Smooth muscle cell of the brain vasculature (primary cell): ENCODE measurements around the gene CPNE6.

ENCODE experiments used
- DNase-seq: peaks from one replicate; pipeline ENCODE4 v3.0.0-alpha.2; 2012; ENCODE audit warnings: low read depth, low spot score

CPNE6 gene

DNA sequence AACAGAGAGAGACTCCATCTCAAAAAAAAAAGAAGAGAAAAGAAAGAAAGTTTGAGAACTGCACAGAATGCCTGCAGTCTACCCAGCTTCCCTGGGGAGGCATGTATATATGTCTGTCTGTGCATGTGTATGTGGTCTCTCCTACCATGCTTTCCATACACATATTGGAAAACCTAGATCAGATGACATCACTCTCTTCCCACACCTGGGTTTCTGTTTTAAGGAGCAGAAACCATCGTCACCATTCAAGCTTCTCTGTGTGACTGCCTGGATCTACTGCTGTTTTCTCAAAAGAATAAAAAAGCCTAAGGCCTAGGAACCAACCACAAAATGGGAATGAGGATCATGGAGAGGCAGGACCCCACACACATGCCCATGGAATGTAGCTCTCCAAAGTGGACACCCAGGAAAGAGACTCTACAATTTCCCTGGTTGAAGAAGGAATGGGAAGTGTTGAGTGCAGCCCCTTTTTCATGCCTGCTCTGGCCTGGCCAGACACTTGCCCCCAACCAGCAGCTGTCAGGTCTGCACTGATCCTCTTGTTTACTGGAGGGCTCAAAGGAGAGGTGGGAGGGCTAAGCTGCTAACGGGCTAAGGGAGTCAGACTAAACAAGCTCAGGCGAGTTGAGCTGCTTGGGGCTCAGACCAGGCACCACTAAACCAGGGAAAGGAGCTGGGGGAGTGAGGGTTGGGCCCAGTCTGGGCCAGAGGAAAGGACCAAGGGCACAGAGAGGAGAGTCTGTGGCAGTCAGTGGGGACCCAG is 15.0 kb downstream of the CPNE6 start:
- no peak for DNase-seq

DNA sequence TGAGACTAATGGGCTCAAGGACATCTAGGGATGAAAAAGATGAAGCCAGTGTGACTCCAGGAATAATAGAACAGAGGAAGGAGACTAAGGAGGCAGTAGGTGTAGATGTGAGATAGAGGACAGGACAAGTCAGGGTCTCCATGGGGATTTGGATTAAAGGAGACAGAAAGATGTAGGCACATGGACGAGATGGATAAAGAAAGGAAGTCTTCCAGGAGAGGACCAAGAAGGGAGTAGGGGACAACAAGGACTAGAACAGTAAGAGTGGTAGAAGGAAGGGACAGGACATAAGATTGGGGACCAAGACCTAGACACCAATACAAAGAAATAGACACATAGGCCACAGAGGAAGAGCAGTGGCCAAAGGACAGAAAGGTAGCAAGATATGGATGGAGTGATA is 15.6 kb downstream of the CPNE6 start:
- DNase-seq: no peak

DNA sequence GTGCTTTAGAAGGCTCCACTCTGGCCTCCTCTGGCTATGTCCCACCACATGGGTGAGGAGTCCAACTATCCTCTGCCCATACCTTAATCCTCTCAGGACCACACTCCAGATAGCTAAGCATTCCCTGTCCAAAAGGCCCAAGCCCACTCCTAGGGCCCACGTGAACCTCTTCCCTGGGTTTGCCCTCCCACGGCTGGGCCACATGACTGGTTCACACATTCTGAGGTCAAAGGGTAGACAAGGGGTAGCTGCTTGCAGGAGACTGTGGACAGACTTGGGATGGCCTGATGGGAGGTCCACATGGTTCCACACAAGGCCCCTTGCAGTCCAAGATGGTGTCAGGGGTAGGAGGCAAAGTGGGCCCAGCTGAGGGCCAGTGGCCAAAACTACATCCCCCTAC is 16.7 kb downstream of the CPNE6 start:
- DNase-seq: no peak

DNA sequence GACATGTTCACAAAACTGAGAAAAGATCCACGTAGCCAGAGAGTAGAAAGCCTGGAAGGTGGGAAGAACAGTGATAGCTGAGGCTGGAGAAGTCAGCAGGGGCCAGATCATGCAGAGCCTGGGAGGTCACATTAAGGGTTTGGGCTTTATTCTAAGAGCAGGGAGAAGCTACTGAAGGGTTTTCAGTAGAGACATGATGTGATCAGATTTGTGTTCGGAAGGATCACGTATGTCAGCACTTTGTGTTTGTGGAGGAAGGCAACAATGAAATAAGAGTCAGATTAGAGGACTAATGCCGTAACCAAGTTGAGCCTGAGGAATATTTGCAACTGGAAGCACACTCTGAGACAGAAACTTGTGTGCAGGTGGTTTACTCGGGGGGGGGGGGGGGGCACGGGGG is 18.5 kb downstream of the CPNE6 start:
- no peak for DNase-seq

DNA sequence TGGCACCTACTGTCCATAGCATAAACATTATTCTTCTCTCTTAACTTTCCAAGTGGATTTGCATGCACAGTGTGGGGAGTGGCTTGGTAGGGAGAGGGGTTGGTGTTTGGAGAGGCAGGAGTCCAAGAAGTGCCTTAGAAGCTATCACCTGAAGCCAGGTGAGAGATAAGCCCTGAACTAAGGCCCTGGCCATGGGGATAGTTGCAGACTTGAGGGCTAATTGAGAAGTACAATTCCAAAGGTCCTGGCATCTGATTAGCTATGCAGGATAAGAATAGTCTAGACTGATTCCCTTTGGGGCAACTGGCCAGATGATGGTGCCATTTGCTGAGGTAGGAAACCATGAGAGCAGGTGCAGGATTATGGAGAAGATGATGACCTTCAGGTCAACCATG is 20.7 kb downstream of the CPNE6 start:
- DNase-seq: no peak

DNA sequence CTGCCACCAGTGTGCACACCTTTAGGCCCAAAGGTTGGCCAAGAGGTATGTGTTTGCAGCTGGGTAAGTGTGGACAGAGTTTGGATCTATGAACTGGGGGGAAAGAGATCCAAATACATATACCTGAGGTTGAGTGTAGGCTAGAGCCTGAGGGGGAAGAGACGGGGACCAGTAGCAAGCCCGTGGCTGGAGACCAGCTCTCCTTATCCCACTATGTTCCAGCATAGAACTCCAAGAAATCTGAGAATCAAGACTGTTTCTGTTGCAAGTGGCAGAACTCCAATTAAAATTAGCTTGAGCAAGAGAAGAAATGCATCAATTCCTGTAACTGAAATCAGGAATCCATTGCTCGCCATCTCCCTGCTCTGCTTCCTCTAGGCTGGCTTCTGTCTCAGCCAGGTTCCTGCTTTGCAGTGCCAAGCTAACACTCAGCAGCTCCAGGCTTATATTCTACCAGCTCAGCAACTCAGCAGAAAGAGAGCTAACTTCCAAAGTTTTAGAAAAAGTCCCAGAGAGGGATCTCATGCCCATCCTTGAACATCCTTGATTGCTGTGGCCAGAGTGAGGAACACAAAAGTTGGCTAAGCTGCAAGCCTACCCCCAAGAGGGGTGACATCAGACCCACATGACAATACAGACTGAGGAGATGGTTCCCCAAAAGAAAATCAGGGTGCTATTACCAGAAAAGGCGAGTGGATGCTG is 21.3 kb downstream of the CPNE6 start:
- DNase-seq: no peak

DNA sequence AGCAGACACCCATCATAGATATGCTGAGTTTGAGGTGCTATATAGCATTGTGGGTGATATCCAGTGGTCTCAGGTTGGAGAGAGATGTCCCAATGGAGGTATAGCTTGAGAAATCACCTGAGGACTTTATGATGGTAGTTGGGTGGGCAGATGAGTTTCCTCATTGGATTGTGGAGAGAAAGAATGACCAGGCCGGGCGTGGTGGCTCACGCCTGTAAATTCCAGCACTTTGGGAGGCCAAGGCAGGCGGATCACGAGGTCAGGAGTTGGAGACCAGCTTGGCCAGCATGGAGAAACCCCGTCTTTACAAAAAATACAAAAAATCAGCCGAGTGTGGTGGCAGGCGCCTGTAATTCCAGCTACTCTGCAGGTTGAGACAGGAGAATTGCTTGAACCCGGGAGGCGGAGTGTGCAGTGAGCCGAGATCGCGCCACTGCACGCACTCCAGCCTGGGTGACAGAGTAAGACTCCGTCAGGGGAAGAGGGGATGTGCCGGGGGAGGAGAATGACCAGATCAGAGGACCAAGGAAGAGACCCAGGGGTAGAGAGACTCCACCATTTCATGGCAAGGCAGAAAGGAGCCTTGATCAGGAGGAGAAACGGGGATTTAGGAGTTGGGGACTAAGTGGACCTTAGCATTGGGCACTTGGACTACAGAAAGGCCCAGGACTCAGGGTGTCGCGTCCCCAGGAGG is 22.0 kb downstream of the CPNE6 start:
- no peak for DNase-seq

DNA sequence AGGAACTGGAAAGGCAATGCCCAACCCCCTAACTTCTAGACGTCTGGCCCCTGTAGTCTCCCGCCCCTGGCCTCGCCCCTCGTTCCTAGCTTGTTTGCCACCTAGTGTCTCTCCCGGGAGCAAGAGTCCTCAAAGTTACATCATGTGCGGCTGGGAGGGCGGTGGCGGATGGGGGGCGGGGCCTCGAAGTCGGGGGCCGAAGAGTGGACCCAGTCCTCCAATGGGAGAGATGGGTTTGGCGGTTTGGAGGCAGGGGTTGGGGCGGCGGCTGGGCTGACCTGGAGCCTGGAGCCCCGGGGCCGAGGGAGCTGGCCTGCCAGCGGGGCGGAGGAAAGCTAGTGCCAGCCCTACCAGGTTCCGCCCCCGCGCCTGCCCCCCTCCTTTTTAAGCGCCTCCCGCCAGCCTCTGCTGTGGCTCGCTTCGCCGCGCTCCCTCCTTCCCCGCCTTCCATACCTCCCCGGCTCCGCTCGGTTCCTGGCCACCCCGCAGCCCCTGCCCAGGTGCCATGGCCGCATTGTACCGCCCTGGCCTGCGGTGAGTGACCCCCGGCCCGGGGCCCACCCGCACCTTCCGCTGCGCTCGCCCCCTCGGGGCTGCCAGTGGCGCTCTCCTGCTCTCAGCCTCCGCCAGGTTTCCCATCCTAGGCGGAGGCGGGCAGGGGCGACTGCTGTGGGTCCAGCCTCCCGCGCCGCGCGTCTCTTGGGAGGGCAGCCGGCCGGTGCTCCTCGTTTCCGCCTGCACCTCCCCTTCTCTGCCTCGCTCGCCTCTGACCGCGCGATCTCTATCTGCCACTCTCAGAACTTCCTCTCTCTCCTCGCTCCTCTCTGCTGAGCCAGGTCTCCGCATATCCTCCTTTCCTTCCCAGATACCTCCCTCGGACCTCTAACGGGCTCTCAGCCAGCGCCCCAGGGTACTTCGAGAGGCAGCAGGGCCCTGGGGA is 22.8 kb downstream of the CPNE6 start, which contains the start of gene PCK2:
TSS of gene PCK2 (plus strand) at position 411 of the 940 bp plus-strand sequence. CDS start at position 506, 95 bp downstream.
- DNase-seq: no peak

DNA sequence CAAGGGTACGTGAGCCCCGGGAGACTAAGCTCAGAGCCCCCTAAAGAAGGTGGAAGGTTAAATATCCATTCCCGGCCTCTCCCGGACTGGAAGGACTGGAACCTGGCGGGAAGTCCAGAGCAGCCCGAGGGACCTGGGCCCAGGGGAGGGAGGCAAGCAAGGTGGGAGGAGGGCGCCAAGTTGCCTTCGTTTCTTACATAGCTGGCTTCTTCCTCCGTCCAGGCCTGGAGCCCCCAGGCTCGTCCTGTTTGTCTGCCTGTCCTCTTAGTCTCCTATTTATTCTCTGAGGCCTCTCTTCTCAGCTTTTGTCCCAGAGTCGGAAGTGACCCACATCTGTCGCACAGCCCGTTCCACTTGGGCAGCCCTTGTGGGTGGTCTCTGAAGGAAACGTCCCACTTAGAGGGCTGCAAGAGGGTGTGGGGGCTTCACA is 23.5 kb downstream of the CPNE6 start:
- DNase-seq: no peak

DNA sequence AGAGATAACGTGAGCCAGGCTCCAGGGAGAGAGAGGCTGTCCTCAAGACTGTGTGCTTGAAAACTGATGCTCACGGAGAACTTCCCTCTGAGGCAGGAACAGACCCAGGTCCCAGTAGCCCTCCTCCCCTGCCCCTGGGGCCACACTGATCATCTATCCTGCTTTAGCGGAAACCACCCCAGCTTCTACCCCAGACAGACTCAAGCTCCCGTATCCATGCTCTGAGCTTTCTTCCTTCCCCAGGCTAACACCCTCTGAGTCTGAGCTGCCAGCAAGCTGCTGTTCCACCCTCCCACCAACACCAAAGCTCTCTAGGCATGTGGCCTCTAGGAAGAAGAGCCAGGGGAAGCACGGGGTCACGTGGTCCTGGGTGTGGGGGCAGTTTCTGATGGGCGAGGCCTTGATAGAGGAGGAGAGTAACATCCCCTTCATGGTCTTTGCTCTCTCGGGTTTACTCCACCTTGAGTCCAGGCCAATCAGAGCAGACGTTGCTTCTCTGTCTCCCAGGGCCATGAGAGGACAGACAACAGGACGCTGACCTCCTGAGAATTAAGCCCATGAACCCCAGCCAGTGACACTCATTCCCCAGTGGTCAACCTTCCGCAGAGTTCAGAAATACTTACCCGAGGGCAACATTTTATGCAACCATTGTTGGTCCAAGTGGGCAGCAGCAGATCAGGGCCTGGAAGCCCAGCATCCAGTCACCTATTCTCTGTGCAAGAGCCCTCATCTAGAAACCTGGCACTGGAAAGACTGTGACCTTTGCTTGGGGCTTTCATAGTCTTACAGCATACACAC is 24.1 kb downstream of the CPNE6 start:
- DNase-seq: no peak

DNA sequence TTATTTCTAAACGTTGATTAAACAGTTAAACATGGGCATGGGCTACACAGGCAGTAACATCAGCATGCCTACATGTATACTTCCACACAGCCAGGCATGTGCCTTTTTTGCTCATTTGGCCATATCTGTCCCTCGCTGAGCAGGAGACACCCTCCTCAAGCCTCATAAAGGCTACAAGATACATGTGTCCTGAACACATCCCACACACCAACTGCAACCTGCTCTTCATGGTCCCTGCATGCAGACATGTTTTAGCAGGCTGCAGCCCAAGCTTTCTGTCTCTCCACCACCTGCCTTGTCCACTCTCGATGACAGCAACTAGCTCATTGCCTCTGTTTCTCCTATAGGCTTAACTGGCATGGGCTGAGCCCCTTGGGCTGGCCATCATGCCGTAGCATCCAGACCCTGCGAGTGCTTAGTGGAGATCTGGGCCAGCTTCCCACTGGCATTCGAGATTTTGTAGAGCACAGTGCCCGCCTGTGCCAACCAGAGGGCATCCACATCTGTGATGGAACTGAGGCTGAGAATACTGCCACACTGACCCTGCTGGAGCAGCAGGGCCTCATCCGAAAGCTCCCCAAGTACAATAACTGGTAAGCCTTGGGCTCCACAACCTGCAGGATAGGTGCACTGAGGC is 25.3 kb downstream of the CPNE6 start:
- no peak for DNase-seq

DNA sequence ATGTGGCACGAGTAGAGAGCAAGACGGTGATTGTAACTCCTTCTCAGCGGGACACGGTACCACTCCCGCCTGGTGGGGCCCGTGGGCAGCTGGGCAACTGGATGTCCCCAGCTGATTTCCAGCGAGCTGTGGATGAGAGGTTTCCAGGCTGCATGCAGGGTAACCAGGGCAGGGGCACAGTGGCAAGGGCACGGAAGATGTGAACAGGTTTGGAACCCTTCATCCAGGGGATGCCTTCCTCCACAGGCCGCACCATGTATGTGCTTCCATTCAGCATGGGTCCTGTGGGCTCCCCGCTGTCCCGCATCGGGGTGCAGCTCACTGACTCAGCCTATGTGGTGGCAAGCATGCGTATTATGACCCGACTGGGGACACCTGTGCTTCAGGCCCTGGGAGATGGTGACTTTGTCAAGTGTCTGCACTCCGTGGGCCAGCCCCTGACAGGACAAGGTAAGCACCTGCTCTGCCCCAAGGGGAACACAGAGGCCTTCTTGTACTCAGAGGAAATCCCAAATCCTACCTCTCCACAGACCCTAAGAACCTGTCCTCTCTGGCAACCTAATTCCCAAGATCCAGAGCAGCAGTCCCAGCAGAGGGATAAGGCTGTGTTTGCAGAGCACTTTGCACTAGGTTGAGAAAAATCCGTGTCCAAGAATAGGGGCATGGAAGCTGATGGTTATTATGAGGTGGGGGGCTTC is 27.0 kb downstream of the CPNE6 start:
- no peak for DNase-seq

DNA sequence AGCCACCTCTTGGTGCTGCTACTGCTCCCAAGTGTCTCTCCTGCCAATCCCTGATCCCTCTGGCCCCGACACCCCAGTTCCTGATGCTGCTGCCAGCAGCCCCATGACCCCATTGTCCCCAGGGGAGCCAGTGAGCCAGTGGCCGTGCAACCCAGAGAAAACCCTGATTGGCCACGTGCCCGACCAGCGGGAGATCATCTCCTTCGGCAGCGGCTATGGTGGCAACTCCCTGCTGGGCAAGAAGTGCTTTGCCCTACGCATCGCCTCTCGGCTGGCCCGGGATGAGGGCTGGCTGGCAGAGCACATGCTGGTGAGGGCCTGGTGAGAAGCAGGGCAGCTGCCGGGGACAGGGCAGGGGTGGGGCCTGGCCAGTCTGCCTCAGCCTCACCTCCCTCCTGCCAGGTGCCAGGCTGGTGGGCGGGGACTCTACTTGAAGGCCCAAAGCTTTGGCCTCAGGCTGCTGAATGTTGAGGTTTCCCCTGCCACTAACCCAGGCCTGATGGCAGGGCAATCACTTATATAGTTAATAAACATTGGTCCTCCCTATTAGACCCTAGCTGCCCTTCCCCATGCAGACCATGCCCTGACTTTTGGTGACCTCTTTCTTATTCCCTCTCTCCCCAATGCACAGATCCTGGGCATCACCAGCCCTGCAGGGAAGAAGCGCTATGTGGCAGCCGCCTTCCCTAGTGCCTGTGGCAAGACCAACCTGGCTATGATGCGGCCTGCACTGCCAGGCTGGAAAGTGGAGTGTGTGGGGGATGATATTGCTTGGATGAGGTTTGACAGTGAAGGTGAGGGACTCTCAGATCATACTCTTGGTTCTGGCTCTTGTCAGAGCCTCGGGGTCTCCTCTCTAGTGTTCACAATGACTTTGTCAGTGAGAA is 27.8 kb downstream of the CPNE6 start:
- DNase-seq: no peak

DNA sequence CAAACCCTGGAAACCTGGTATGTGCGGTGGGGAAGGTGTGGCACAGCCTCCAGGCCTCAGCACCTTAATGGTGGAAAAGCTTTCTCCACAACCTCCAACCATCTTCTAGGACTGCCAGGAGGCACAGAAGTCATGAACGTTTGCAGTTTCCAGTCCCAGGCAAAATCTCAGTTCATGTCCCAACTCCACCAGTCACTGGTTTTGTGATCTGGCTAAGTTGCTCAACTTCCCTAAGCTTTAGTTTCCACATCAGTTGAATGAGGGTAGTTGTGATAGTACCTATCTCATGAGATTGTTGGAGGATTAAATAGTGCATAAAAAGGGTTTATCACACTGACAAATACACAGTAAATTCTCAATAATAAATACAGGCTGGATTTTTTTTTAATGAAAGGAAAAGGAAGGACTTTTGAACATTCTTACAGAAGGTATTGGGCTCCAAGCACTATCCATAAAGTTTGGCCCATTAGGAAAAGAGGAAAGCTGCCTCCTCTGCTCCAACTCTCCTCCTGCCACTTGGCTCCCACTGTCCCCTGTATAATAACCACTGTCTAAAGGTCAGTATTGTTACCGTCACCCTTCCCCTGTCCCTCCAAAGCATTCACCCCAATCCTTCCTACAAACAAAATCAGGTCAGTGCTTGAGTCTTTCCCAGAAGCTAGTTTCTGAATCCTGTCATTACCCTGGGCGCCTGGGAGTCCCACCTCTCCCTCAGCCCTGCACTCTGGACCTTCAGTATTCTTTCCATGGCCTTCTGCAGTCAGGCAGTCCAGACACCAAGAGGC is 29.0 kb downstream of the CPNE6 start:
- DNase-seq: no peak

DNA sequence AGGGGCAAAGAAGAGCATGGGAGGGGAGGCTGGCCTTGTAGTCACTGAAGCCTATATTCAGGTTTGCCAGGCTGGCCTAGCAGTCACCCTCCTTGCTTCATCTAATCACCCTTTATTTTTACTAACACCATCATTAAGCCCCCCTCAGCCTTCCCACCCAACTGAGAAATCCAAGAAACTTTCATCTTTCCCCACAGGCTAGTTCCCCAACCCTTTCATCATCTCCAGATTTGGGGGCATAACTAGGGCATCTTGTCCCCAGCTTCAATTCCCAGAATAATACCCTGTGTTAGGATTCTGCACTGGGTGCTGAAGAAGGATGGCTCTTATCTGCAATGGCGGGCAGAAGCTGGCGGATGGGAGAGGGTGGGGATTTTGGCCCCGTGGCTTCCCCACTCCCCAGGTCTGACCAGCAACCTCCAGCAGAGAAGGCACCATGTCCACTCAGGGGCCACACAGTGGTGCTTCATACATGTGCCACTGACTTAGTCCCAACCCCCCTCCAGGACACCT is 29.7 kb downstream of the CPNE6 start:
- no peak for DNase-seq

DNA sequence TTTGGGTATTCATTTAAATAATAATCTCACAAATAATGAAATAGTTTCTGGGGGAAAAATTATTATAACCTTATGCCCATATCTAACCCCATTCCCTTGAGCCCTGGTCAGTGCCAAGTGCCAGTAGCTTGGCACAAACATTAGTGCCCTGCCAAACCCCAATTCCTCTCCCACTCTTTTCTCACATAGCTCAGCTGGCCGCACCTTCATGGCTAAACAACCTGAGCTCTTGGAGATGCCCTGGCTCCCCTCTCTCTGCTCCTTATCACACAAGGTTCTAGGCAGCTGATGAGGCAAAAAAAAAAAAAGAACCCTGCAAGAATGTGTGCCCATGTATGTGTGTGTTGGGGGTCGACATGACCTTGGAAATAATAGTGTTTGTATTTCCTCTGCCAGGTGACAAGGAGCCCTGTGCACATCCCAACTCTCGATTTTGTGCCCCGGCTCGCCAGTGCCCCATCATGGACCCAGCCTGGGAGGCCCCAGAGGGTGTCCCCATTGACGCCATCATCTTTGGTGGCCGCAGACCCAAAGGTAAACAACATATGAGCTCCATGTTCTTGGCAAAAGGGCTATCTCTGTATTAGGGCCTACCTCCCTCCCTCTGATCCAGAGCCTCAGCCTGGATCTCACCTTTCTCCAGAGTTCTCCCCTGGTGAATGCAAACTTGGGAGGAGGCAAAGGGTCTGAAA is 31.1 kb downstream of the CPNE6 start:
- no peak for DNase-seq

DNA sequence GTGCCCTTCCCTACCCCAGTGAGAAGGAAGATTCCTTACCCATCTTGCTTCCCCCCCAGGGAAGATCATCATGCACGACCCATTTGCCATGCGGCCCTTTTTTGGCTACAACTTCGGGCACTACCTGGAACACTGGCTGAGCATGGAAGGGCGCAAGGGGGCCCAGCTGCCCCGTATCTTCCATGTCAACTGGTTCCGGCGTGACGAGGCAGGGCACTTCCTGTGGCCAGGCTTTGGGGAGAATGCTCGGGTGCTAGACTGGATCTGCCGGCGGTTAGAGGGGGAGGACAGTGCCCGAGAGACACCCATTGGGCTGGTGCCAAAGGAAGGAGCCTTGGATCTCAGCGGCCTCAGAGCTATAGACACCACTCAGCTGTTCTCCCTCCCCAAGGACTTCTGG is 32.1 kb downstream of the CPNE6 start:
- no peak for DNase-seq
